Measurements from ENCODE around the gene GCG. TPM values are rescaled to one million over a fixed set of nuclear protein-coding genes. Genes with fewer than 3 reads are reported as not detected.

GCG gene
- total and polyA plus RNA-seq, 8 donors = 0.50 to 59.5 (median 2.8) TPM; not detected in 4

GRCh38 chr2:162166174-162166573 lies 14.1 kb upstream of the GCG start:
- no peaks in the 10 kb centered on the region for H3K27me3 ChIP-seq
- no peaks in the 10 kb centered on the region for H3K36me3 ChIP-seq
- H3K4me3 ChIP-seq = no peak overlapping the region
- no peaks in the 10 kb centered on the region for H3K4me1 ChIP-seq
- DNase-seq = no peak
- no peak for TF ChIP-seq POLR2A (IDR thresholded peaks at IDR 0.05)
- intact Hi-C loops (cut with DNase I; ENCODE audit: low total_unique reads) = no loop called here
- no peaks in the 10 kb centered on the region for H3K9me3 ChIP-seq
- H3K27ac ChIP-seq = no peak overlapping the region

GRCh38 chr2:162164802-162165201 lies 12.8 kb upstream of the GCG start:
- Histone ChIP-seq H3K4me3 (no peak overlapping the region), H3K27ac (no peak overlapping the region), H3K36me3 (no peaks in the 10 kb centered on the region), H3K27me3 (no peaks in the 10 kb centered on the region), H3K9me3 (no peaks in the 10 kb centered on the region), H3K4me1 (no peaks in the 10 kb centered on the region)
- TF ChIP-seq POLR2AphosphoS5 (IDR thresholded peaks at IDR 0.05) (no peak), CTCF (IDR thresholded peaks at IDR 0.05) (no peak), EP300 (IDR thresholded peaks at IDR 0.05) (no peak), POLR2A (IDR thresholded peaks at IDR 0.05) (no peak)
- intact Hi-C loops (cut with DNase I; ENCODE audit: low total_unique reads) = no loop called here
- DNase-seq = peak in 1 of 2 donors; percentile 9
- 53 to 76% (median 66%) methylated on average over 2 of the region's 2 CpGs for WGBS, 5 donors

- Histone ChIP-seq H3K27me3 (no peaks in the 10 kb centered on the region), H3K4me1 (no peaks in the 10 kb centered on the region), H3K36me3 (no peaks in the 10 kb centered on the region), H3K9me3 (no peaks in the 10 kb centered on the region), H3K27ac (no peak overlapping the region), H3K4me3 (no peak overlapping the region)
- TF ChIP-seq EP300 (IDR thresholded peaks at IDR 0.05) (no peak), CTCF (IDR thresholded peaks at IDR 0.05) (no peak), POLR2A (IDR thresholded peaks at IDR 0.05) (no peak), POLR2AphosphoS5 (IDR thresholded peaks at IDR 0.05) (no peak)
- DNase-seq = no peak
- intact Hi-C loops (cut with DNase I; ENCODE audit: low total_unique reads) = no loop called here
- WGBS, 5 donors = 75 to 87% (median 86%) methylated on average over 6 of the region's 6 CpGs
Observed at GRCh38 chr2:162159446-162159845, 7.4 kb upstream of the GCG start.

GRCh38 chr2:162156149-162156548 lies 4.1 kb upstream of the GCG start:
- Histone ChIP-seq H3K4me1 (no peaks in the 10 kb centered on the region), H3K27ac (no peak overlapping the region), H3K27me3 (no peaks in the 10 kb centered on the region), H3K9me3 (no peaks in the 10 kb centered on the region), H3K36me3 (no peaks in the 10 kb centered on the region), H3K4me3 (no peak overlapping the region)
- WGBS, 5 donors = 74 to 85% (median 77%) methylated on average over 3 of the region's 3 CpGs
- no peak for DNase-seq
- TF ChIP-seq EP300 (IDR thresholded peaks at IDR 0.05) (no peak), POLR2A (IDR thresholded peaks at IDR 0.05) (no peak), POLR2AphosphoS5 (IDR thresholded peaks at IDR 0.05) (no peak), CTCF (IDR thresholded peaks at IDR 0.05) (no peak)
- intact Hi-C loops (cut with DNase I; ENCODE audit: low total_unique reads) = no loop called here

- H3K36me3 ChIP-seq = no peaks in the 10 kb centered on the region
- intact Hi-C loops (cut with DNase I; ENCODE audit: low total_unique reads) = no loop called here
- TF ChIP-seq POLR2A (IDR thresholded peaks at IDR 0.05) (no peak), EP300 (IDR thresholded peaks at IDR 0.05) (no peak)
- no peaks in the 10 kb centered on the region for H3K27me3 ChIP-seq
- WGBS, 5 donors = 68 to 81% (median 75%) methylated on average over 3 of the region's 3 CpGs
- H3K9me3 ChIP-seq = no peaks in the 10 kb centered on the region
- H3K4me1 ChIP-seq = no peaks in the 10 kb centered on the region
- no peak for DNase-seq
- no peak overlapping the region for H3K27ac ChIP-seq
- H3K4me3 ChIP-seq = no peak overlapping the region
Observed at GRCh38 chr2:162155093-162155492, 3.0 kb upstream of the GCG start.

Data from stomach (tissue), 9 donors.